Measurements from ENCODE around the gene LMNTD1. TPM values are rescaled to one million over a fixed set of nuclear protein-coding genes. Genes with fewer than 3 reads are reported as not detected.
A peak's percentile ranks its signal among the peaks of the same experiment; 100 is the strongest.

LMNTD1 gene
- total and polyA plus RNA-seq, 2 of the 4 experiments (the other 2 are of a cell fraction): 1.5 to 4.3 TPM

GRCh38 chr12:25469368-25469767, 83.7 kb downstream of the LMNTD1 start:
- Histone ChIP-seq H3K79me1 (ENCODE audit: low read depth in 1 of 2, low read length in 2 of 2) (no peaks in the 10 kb centered on the region), H2BK20ac (ENCODE audit: low read depth, low read length) (no peak overlapping the region), H3K4me3 (ENCODE audit: insufficient read depth, low read depth, low read length) (no peak overlapping the region), H2AFZ (replicated peaks; ENCODE audit: low read length, poor library complexity) (no peak overlapping the region), H2AK9ac (replicated peaks; ENCODE audit: low read depth, low read length, poor library complexity) (no peak overlapping the region), H3K4ac (ENCODE audit: low read depth, low read length) (no peak overlapping the region), H2BK120ac (ENCODE audit: low read depth, low read length) (no peak overlapping the region), H3K9me1 (ENCODE audit: insufficient read depth, low read length) (no peaks in the 10 kb centered on the region), H4K8ac (ENCODE audit: low read depth in 2 of 2, low read length in 2 of 2) (no peak overlapping the region; a peak in 1 of 4 replicates), H3K4me2 (ENCODE audit: low read depth, low read length) (0 out of 2 replicates have a peak overlapping the region, but pooled peaks have one; percentile 2), H2BK5ac (ENCODE audit: low read depth, low read length, poor library complexity, severe bottlenecking) (peak overlapping the region; percentile 14), H3K36me3 (ENCODE audit: control insufficient read depth, insufficient read depth, low read length) (no peaks in the 10 kb centered on the region), H3K27ac (ENCODE audit: insufficient read depth, low read length) (peak overlapping the region; percentile 52; the same call in 1 of the 2 replicates), H4K91ac (ENCODE audit: insufficient read depth, low read depth, low read length) (no peak overlapping the region), H4K20me1 (ENCODE audit: insufficient read depth, low read length) (no peaks in the 10 kb centered on the region), H2AK5ac (ENCODE audit: low read depth, low read length) (peak overlapping the region; percentile 3), H3K27me3 (ENCODE audit: control insufficient read depth, insufficient read depth, low read length) (no peaks in the 10 kb centered on the region), H3K9me3 (ENCODE audit: control insufficient read depth, insufficient read depth, low read length) (no peaks in the 10 kb centered on the region), H3K23ac (ENCODE audit: low read depth, low read length) (no peak overlapping the region), H3K18ac (ENCODE audit: low read depth, low read length) (peak overlapping the region; percentile 11; the same call in 1 of the 2 replicates), H3K14ac (replicated peaks; ENCODE audit: low read depth, low read length) (0 out of 2 replicates have a peak overlapping the region, but pooled peaks have one; percentile 46), H2BK15ac (ENCODE audit: low read depth, low read length) (peak overlapping the region; percentile 10; the same call in 1 of the 3 replicates), H3K56ac (ENCODE audit: extremely low read depth, insufficient read depth, low read length) (no peak overlapping the region), H4K5ac (ENCODE audit: low read depth, low read length) (no peak overlapping the region), H3K4me1 (ENCODE audit: control insufficient read depth, insufficient read depth, low read length) (peaks cover 4% of the 10 kb centered on the region), H3K9ac (ENCODE audit: low read depth, low read length) (no peak overlapping the region)
- TF ChIP-seq FOS (IDR thresholded peaks at IDR 0.05; ENCODE audit: low read depth, low read length) (no peak), CHD1 (IDR thresholded peaks at IDR 0.05; ENCODE audit: low read depth, low read length) (no peak)
- WGBS, 2 experiments (ENCODE audit: extremely low coverage in 2 of 2, insufficient read length in 1 of 2): no CpG with 5 or more reads among the region's 6 CpGs
- in situ Hi-C loops (cut with MboI; ENCODE audit: low sequenced_read_pairs) (no loop called here), dilution Hi-C loops (cut with HindIII; ENCODE audit: low sequenced_read_pairs, unreplicated experiment) (no loop called here), intact Hi-C loops (cut with micrococcal nuclease) (no loop called here)
- ATAC-seq (ENCODE audit: low read depth) (peak; percentile 69), DNase-seq (peak; percentile 61)
- ChIA-PET CTCF (no interaction called here), POLR2A (ENCODE audit: unreplicated experiment) (no interaction called here)
- no TSS peak for BruUV-seq (replicated peaks)

All from IMR-90 (cell line).